ENCODE measurements around the gene CALHM1.
"Not testable (repeated sequence)": the region's sequence is repeated elsewhere in the genome, so short reads cannot be mapped to it uniquely, and the experiment has no call there.

CALHM1 gene

GRCh38 chr10:103441206-103441605 is 17.5 kb downstream of the CALHM1 start:
- no peak overlapping the region for H3K9ac ChIP-seq (ENCODE audit: low read depth, low read length)
- H3K4me1 ChIP-seq (ENCODE audit: insufficient read depth, low read length) = no peaks in the 10 kb centered on the region
- H3K36me3 ChIP-seq (ENCODE audit: insufficient read depth, low read depth, low read length) = peaks cover 97% of the 10 kb centered on the region
- H3K9me3 ChIP-seq (ENCODE audit: insufficient read depth, low read depth, low read length) = no peaks in the 10 kb centered on the region
- H3K4me3 ChIP-seq (ENCODE audit: low read length) = no peak overlapping the region
- H3K27me3 ChIP-seq (ENCODE audit: insufficient read depth, low read length) = no peaks in the 10 kb centered on the region
- H3K27ac ChIP-seq (ENCODE audit: low read length) = no peak overlapping the region

- Histone ChIP-seq H3K27ac (ENCODE audit: low read length) (no peak overlapping the region), H3K36me3 (ENCODE audit: insufficient read depth, low read depth, low read length) (peaks cover 96% of the 10 kb centered on the region), H3K9me3 (ENCODE audit: insufficient read depth, low read depth, low read length) (no peaks in the 10 kb centered on the region)
These were observed 18.3 kb downstream of the CALHM1 start for GRCh38 chr10:103440416-103440815.

GRCh38 chr10:103439776-103440175 is 18.9 kb downstream of the CALHM1 start:
- peaks cover 96% of the 10 kb centered on the region for H3K36me3 ChIP-seq (ENCODE audit: insufficient read depth, low read depth, low read length)
- no peak overlapping the region for H3K9ac ChIP-seq (ENCODE audit: low read depth, low read length)
- no peak overlapping the region for H3K27ac ChIP-seq (ENCODE audit: low read length)

More at GRCh38 chr10:103440416-103440815, 18.3 kb downstream of the CALHM1 start:
- Histone ChIP-seq H3K9ac (ENCODE audit: low read depth, low read length) (no peak overlapping the region), H3K27me3 (ENCODE audit: insufficient read depth, low read length) (no peaks in the 10 kb centered on the region), H3K4me3 (ENCODE audit: low read length) (no peak overlapping the region), H3K4me1 (ENCODE audit: insufficient read depth, low read length) (no peaks in the 10 kb centered on the region)

GRCh38 chr10:103433858-103434257 is 24.8 kb downstream of the CALHM1 start:
- Histone ChIP-seq H3K4me1 (ENCODE audit: insufficient read depth, low read length) (no peaks in the 10 kb centered on the region), H3K9me3 (ENCODE audit: insufficient read depth, low read depth, low read length) (no peaks in the 10 kb centered on the region), H3K36me3 (ENCODE audit: insufficient read depth, low read depth, low read length) (peaks cover 95% of the 10 kb centered on the region)

More at GRCh38 chr10:103439776-103440175, 18.9 kb downstream of the CALHM1 start:
- Histone ChIP-seq H3K27me3 (ENCODE audit: insufficient read depth, low read length) (no peaks in the 10 kb centered on the region), H3K9me3 (ENCODE audit: insufficient read depth, low read depth, low read length) (no peaks in the 10 kb centered on the region), H3K4me3 (ENCODE audit: low read length) (no peak overlapping the region), H3K4me1 (ENCODE audit: insufficient read depth, low read length) (no peaks in the 10 kb centered on the region)

GRCh38 chr10:103431902-103432301 is 26.8 kb downstream of the CALHM1 start:
- H3K9ac ChIP-seq (ENCODE audit: low read depth, low read length) = no peak overlapping the region
- no peaks in the 10 kb centered on the region for H3K4me1 ChIP-seq (ENCODE audit: insufficient read depth, low read length)
- H3K4me3 ChIP-seq (ENCODE audit: low read length) = no peak overlapping the region
- H3K9me3 ChIP-seq (ENCODE audit: insufficient read depth, low read depth, low read length) = no peaks in the 10 kb centered on the region
- no peak overlapping the region for H3K27ac ChIP-seq (ENCODE audit: low read length)
- H3K27me3 ChIP-seq (ENCODE audit: insufficient read depth, low read length) = no peaks in the 10 kb centered on the region
- peaks cover 98% of the 10 kb centered on the region for H3K36me3 ChIP-seq (ENCODE audit: insufficient read depth, low read depth, low read length)

More at GRCh38 chr10:103433858-103434257, 24.8 kb downstream of the CALHM1 start:
- Histone ChIP-seq H3K27ac (ENCODE audit: low read length) (no peak overlapping the region), H3K4me3 (ENCODE audit: low read length) (no peak overlapping the region), H3K27me3 (ENCODE audit: insufficient read depth, low read length) (no peaks in the 10 kb centered on the region), H3K9ac (ENCODE audit: low read depth, low read length) (no peak overlapping the region)

GRCh38 chr10:103429647-103430046 is 29.1 kb downstream of the CALHM1 start:
- no peak overlapping the region for H3K27ac ChIP-seq (ENCODE audit: low read length)
- H3K4me3 ChIP-seq (ENCODE audit: low read length) = no peak overlapping the region
- H3K27me3 ChIP-seq (ENCODE audit: insufficient read depth, low read length) = no peaks in the 10 kb centered on the region
- no peak overlapping the region for H3K9ac ChIP-seq (ENCODE audit: low read depth, low read length)
- no peaks in the 10 kb centered on the region for H3K4me1 ChIP-seq (ENCODE audit: insufficient read depth, low read length)
- H3K36me3 ChIP-seq (ENCODE audit: insufficient read depth, low read depth, low read length) = peaks cover 98% of the 10 kb centered on the region
- no peaks in the 10 kb centered on the region for H3K9me3 ChIP-seq (ENCODE audit: insufficient read depth, low read depth, low read length)

GRCh38 chr10:103428989-103429643 is 29.6 kb downstream of the CALHM1 start:
- Histone ChIP-seq H3K9me3 (ENCODE audit: insufficient read depth, low read depth, low read length) (no peaks in the 10 kb centered on the region), H3K4me3 (ENCODE audit: low read length) (no peak overlapping the region), H3K27me3 (ENCODE audit: insufficient read depth, low read length) (no peaks in the 10 kb centered on the region), H3K4me1 (ENCODE audit: insufficient read depth, low read length) (no peaks in the 10 kb centered on the region), H3K36me3 (ENCODE audit: insufficient read depth, low read depth, low read length) (peaks cover 98% of the 10 kb centered on the region), H3K9ac (ENCODE audit: low read depth, low read length) (no peak overlapping the region), H3K27ac (ENCODE audit: low read length) (no peak overlapping the region)

GRCh38 chr10:103427866-103428265 is 30.8 kb downstream of the CALHM1 start:
- Histone ChIP-seq H3K4me3 (ENCODE audit: low read length) (no peak overlapping the region), H3K4me1 (ENCODE audit: insufficient read depth, low read length) (no peaks in the 10 kb centered on the region), H3K9me3 (ENCODE audit: insufficient read depth, low read depth, low read length) (no peaks in the 10 kb centered on the region), H3K9ac (ENCODE audit: low read depth, low read length) (no peak overlapping the region), H3K27ac (ENCODE audit: low read length) (no peak overlapping the region), H3K27me3 (ENCODE audit: insufficient read depth, low read length) (no peaks in the 10 kb centered on the region), H3K36me3 (ENCODE audit: insufficient read depth, low read depth, low read length) (peaks cover 98% of the 10 kb centered on the region)

- H3K9ac ChIP-seq (ENCODE audit: low read depth, low read length) = no peak overlapping the region
- no peaks in the 10 kb centered on the region for H3K27me3 ChIP-seq (ENCODE audit: insufficient read depth, low read length)
- H3K36me3 ChIP-seq (ENCODE audit: insufficient read depth, low read depth, low read length) = peaks cover 95% of the 10 kb centered on the region
- H3K4me3 ChIP-seq (ENCODE audit: low read length) = no peak overlapping the region
- no peaks in the 10 kb centered on the region for H3K9me3 ChIP-seq (ENCODE audit: insufficient read depth, low read depth, low read length)
- H3K27ac ChIP-seq (ENCODE audit: low read length) = no peak overlapping the region
- H3K4me1 ChIP-seq (ENCODE audit: insufficient read depth, low read length) = no peaks in the 10 kb centered on the region
These were observed 35.0 kb downstream of the CALHM1 start for GRCh38 chr10:103423748-103424147.

- Histone ChIP-seq H3K4me1 (ENCODE audit: insufficient read depth, low read length) (no peaks in the 10 kb centered on the region), H3K9ac (ENCODE audit: low read depth, low read length) (no peak overlapping the region), H3K4me3 (ENCODE audit: low read length) (no peak overlapping the region), H3K27ac (ENCODE audit: low read length) (no peak overlapping the region), H3K36me3 (ENCODE audit: insufficient read depth, low read depth, low read length) (peaks cover 97% of the 10 kb centered on the region), H3K27me3 (ENCODE audit: insufficient read depth, low read length) (no peaks in the 10 kb centered on the region), H3K9me3 (ENCODE audit: insufficient read depth, low read depth, low read length) (no peaks in the 10 kb centered on the region)
These were observed 39.6 kb downstream of the CALHM1 start for GRCh38 chr10:103419101-103419500.

- Histone ChIP-seq H3K9ac (ENCODE audit: low read depth, low read length) (no peak overlapping the region), H3K4me3 (ENCODE audit: low read length) (no peak overlapping the region), H3K4me1 (ENCODE audit: insufficient read depth, low read length) (no peaks in the 10 kb centered on the region), H3K27me3 (ENCODE audit: insufficient read depth, low read length) (no peaks in the 10 kb centered on the region), H3K36me3 (ENCODE audit: insufficient read depth, low read depth, low read length) (peaks cover 97% of the 10 kb centered on the region), H3K9me3 (ENCODE audit: insufficient read depth, low read depth, low read length) (no peaks in the 10 kb centered on the region), H3K27ac (ENCODE audit: low read length) (no peak overlapping the region)
These were observed 41.1 kb downstream of the CALHM1 start for GRCh38 chr10:103417601-103418000.

- not testable (repeated sequence) for H3K4me1 ChIP-seq (ENCODE audit: insufficient read depth, low read length); H3K27me3 ChIP-seq (ENCODE audit: insufficient read depth, low read length); H3K4me3 ChIP-seq (ENCODE audit: low read length); H3K9ac ChIP-seq (ENCODE audit: low read depth, low read length); H3K27ac ChIP-seq (ENCODE audit: low read length); H3K9me3 ChIP-seq (ENCODE audit: insufficient read depth, low read depth, low read length)
- H3K36me3 ChIP-seq (ENCODE audit: insufficient read depth, low read depth, low read length) = peaks cover 97% of the 10 kb centered on the region
These were observed 41.6 kb downstream of the CALHM1 start for GRCh38 chr10:103417148-103417469.
